ENCODE results near the gene RASEF. TPM values are rescaled to one million over a fixed set of nuclear protein-coding genes. Genes with fewer than 3 reads are reported as not detected.

The RASEF gene
- total and polyA plus RNA-seq, 2 of the 13 experiments (the other 11 are each of a cell fraction or from before 2014, with no cell fraction given): 0.07 TPM; not detected in 1

DNA sequence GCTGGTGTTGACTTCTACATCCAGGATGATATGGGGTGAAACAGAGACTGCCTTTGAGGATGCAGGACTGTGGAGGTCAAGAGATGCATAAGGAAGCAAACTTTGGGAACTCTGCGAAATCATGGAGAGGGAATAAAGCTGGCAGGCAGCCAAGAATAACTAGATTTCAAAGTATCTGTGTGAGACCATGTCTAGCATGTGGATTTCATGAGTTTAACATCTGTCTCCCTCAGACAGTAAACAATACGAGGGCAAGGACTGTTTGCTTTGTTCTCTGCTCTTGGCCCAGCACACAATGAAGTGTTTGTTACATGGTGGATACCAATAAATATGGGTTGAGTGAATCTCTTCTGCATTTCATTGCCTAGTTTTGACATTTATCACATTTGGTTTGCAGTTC, 71.3 kb downstream of the RASEF start (continued):
- no peak for TF ChIP-seq ZNF44 (CRISPR knock-in tag; IDR thresholded peaks at IDR 0.05)
- no peak for TF ChIP-seq ZNF230 (CRISPR knock-in tag; IDR thresholded peaks at IDR 0.05)
- no peak for TF ChIP-seq NFYB (CRISPR knock-in tag; IDR thresholded peaks at IDR 0.05)
- TF ChIP-seq, protein P1, sequence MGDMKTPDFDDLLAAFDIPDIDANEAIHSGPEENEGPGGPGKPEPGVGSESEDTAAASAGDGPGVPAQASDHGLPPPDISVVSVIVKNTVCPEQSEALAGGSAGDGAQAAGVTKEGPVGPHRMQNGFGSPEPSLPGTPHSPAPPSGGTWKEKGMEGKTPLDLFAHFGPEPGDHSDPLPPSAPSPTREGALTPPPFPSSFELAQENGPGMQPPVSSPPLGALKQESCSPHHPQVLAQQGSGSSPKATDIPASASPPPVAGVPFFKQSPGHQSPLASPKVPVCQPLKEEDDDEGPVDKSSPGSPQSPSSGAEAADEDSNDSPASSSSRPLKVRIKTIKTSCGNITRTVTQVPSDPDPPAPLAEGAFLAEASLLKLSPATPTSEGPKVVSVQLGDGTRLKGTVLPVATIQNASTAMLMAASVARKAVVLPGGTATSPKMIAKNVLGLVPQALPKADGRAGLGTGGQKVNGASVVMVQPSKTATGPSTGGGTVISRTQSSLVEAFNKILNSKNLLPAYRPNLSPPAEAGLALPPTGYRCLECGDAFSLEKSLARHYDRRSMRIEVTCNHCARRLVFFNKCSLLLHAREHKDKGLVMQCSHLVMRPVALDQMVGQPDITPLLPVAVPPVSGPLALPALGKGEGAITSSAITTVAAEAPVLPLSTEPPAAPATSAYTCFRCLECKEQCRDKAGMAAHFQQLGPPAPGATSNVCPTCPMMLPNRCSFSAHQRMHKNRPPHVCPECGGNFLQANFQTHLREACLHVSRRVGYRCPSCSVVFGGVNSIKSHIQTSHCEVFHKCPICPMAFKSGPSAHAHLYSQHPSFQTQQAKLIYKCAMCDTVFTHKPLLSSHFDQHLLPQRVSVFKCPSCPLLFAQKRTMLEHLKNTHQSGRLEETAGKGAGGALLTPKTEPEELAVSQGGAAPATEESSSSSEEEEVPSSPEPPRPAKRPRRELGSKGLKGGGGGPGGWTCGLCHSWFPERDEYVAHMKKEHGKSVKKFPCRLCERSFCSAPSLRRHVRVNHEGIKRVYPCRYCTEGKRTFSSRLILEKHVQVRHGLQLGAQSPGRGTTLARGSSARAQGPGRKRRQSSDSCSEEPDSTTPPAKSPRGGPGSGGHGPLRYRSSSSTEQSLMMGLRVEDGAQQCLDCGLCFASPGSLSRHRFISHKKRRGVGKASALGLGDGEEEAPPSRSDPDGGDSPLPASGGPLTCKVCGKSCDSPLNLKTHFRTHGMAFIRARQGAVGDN (CRISPR knock-in tag; IDR thresholded peaks at IDR 0.05): no peak
- TF ChIP-seq, protein P2, sequence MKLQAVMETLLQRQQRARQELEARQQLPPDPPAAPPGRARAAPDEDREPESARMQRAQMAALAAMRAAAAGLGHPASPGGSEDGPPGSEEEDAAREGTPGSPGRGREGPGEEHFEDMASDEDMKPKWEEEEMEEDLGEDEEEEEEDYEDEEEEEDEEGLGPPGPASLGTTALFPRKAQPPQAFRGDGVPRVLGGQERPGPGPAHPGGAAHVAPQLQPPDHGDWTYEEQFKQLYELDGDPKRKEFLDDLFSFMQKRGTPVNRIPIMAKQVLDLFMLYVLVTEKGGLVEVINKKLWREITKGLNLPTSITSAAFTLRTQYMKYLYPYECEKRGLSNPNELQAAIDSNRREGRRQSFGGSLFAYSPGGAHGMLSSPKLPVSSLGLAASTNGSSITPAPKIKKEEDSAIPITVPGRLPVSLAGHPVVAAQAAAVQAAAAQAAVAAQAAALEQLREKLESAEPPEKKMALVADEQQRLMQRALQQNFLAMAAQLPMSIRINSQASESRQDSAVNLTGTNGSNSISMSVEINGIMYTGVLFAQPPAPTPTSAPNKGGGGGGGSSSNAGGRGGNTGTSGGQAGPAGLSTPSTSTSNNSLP (IDR thresholded peaks at IDR 0.05; ENCODE audit: low read depth, low read length): peak; percentile 66
- no peak for TF ChIP-seq ZNF782 (CRISPR knock-in tag; IDR thresholded peaks at IDR 0.05; ENCODE audit: borderline replicate concordance)
- TF ChIP-seq, protein P3, sequence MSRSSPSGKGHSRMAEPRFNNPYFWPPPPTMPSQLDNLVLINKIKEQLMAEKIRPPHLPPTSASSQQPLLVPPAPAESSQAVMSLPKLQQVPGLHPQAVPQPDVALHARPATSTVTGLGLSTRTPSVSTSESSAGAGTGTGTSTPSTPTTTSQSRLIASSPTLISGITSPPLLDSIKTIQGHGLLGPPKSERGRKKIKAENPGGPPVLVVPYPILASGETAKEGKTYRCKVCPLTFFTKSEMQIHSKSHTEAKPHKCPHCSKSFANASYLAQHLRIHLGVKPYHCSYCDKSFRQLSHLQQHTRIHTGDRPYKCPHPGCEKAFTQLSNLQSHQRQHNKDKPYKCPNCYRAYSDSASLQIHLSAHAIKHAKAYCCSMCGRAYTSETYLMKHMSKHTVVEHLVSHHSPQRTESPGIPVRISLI (CRISPR knock-in tag; IDR thresholded peaks at IDR 0.05; ENCODE audit: borderline replicate concordance): no peak
- TF ChIP-seq HES4 (CRISPR knock-in tag; IDR thresholded peaks at IDR 0.05; ENCODE audit: borderline replicate concordance): no peak
- TF ChIP-seq EED (CRISPR knock-in tag; IDR thresholded peaks at IDR 0.05): no peak
- TF ChIP-seq, protein P4, sequence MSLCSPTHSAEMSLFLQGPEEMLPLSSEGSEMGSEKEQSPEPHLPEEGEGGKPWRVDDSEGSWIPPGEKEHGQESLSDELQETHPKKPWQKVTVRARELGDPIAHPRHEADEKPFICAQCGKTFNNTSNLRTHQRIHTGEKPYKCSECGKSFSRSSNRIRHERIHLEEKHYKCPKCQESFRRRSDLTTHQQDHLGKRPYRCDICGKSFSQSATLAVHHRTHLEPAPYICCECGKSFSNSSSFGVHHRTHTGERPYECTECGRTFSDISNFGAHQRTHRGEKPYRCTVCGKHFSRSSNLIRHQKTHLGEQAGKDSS (CRISPR knock-in tag; IDR thresholded peaks at IDR 0.05; ENCODE audit: borderline replicate concordance, low read depth): no peak
- TF ChIP-seq EZH2 (conservative IDR thresholded peaks at IDR 0.05; ENCODE audit: low read depth, low read length): no peak
- TF ChIP-seq HNRNPL (IDR thresholded peaks at IDR 0.05; ENCODE audit: low read depth, low read length): no peak
- TF ChIP-seq NR2F6 (IDR thresholded peaks at IDR 0.05): peak; percentile 15; the same call in 1 of the 2 replicates
- 0 out of 2 replicates have a peak, but pooled peaks have one; percentile 7 for TF ChIP-seq NR2F6 (CRISPR knock-in tag; IDR thresholded peaks at IDR 0.05)
- no peak for TF ChIP-seq SOX13 (IDR thresholded peaks at IDR 0.05)
- TF ChIP-seq SOX13 (CRISPR knock-in tag; conservative IDR thresholded peaks at IDR 0.05 in 1 of 2, IDR thresholded peaks at IDR 0.05 in 1 of 2): peak in 1 of 2 experiments; percentile 84; a peak in 2 of 4 replicates
- peak; percentile 75 for TF ChIP-seq SKI (IDR thresholded peaks at IDR 0.05; ENCODE audit: partially characterized antibody)
- TF ChIP-seq SALL1 (CRISPR knock-in tag; IDR thresholded peaks at IDR 0.05): peak; percentile 68; the same call in 1 of the 2 replicates
- TF ChIP-seq, protein P5, sequence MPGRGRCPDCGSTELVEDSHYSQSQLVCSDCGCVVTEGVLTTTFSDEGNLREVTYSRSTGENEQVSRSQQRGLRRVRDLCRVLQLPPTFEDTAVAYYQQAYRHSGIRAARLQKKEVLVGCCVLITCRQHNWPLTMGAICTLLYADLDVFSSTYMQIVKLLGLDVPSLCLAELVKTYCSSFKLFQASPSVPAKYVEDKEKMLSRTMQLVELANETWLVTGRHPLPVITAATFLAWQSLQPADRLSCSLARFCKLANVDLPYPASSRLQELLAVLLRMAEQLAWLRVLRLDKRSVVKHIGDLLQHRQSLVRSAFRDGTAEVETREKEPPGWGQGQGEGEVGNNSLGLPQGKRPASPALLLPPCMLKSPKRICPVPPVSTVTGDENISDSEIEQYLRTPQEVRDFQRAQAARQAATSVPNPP (CRISPR knock-in tag; IDR thresholded peaks at IDR 0.05): no peak
- TF ChIP-seq, protein P6, sequence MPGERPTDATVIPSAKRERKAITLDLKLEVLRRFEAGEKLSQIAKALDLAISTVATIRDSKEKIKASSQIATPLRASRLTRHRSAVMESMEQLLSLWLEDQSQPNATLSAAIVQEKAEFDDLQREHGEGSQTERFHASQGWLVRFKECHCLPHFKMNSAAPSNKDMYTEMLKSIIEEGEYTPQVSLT (CRISPR knock-in tag; IDR thresholded peaks at IDR 0.05; ENCODE audit: borderline replicate concordance, low read depth): no peak
- TF ChIP-seq ZNF124 (CRISPR knock-in tag; IDR thresholded peaks at IDR 0.05): no peak
- TF ChIP-seq MAFF (IDR thresholded peaks at IDR 0.05; ENCODE audit: low read depth, low read length): no peak

All from HepG2 (cell line).